Skin of body (tissue), 2 donors: ENCODE results near the gene LAMB4. TPM values are rescaled to one million over a fixed set of nuclear protein-coding genes. Genes with fewer than 3 reads are reported as not detected.

Experiments
- DNase-seq: peaks from one replicate; lab custom pipeline; 2025; lab: John Stamatoyannopoulos, UW
- total RNA-seq: library from RNA; depleted of rRNA; stranded (reverse); fragments of >200 nt; gene quantifications from one replicate; pipeline ENCODE4 v1.2.3, GENCODE V29; 2014

LAMB4 gene
- total RNA-seq, 1 donor from 2014 or later: 14.4 TPM

DNA sequence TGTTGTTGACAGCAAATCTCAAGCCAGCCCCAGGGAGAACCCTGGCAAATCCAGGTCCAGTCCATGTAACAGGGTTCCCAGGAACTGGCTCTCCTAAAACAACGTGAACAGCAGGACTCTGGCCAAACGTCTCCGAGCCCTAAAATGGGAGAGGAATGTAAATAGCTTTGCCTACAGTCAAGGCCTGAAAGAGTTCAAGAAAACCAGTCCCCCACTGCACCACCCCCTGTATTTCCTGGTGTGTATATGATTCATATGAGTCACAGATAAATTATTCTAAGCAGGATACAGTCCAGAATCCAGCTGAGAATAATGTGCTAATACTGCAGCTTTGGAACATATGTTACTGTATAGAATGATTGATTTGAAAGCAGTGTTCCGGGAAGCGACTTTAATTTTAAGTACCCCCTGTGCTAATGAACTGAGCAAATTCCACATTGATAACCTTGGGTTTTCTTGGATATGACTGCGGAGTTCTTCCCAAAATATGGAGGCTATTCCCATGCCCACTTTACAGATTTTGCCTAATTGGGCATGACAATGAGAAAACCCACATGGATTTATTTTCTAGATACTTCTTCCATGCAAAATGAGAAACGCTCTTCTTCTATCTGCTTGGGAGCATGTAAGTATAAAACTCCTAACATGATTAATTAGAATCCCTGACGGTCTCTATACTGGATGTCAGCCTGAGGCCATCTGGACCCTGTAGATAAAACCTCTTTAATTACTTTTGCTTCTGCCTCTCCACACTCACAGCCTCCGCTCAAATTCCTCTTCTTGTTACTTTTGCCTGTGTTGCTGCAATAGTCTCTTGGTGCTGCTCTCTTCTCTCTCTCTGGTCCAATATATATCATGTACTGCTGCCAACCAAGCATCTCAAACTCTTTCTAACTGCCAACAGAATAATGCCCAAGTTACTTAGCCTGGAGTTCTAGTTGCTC lies 50.2 kb downstream of the LAMB4 start:
- DNase-seq: peak; percentile 91

DNA sequence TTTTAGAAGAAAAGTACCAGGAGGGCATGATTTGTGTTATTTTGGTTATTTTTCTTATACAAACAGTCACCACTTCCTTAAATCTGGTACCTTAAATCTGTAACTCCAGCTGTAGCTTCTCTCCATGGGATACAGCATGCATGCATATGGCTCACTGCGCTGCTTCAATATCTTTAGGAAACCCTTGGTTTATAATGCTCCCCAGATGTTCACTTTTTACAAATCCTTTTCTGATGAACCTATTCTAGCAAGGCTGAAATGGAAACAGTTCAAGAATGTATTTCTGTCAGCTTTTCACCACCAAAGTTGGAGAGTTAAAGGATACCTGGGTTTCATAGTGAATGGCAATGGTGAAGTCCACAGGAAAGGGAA lies 50.9 kb downstream of the LAMB4 start:
- DNase-seq: peak; percentile 87

DNA sequence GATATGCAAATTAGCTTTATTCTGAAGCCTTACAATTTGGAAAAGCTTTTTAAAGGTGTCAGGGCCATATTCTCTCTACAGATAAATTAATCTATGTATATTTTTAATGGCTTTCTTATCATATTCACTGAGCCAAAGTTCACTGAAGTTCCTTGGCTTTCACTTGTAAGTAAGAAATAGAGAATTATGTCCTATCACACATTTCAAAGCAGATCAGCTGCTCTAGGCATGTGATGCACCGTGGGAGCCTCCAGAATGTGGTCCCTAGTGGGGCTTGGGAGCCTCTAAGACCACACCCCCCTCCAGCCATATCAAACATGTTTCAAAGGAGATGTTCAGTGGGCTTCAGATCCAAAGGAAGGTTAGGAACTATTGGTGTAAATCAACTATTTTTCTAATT lies 51.5 kb downstream of the LAMB4 start:
- DNase-seq: peak; percentile 24

DNA sequence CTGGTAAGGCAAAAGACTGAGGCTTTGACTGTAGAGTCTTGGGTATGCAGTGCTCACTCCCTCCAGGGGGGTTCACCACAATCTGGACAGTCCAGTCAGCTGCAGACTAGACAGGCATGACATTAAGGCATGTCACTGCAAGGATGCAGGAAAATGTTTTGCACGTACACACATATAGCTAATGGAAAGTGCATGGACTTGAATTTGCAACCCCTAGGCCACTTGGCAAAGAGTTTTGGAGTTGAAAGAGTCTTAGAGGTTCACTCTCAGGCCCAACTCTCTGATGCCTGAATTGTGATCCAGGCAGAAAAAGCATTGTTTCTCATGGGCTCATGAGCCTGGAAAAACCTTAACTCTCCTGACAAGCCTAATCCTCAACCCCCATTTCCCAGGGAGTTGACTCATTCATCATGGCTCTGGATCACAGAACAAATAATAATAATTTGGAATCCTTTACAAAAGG lies 51.9 kb downstream of the LAMB4 start:
- DNase-seq: peak; percentile 44

DNA sequence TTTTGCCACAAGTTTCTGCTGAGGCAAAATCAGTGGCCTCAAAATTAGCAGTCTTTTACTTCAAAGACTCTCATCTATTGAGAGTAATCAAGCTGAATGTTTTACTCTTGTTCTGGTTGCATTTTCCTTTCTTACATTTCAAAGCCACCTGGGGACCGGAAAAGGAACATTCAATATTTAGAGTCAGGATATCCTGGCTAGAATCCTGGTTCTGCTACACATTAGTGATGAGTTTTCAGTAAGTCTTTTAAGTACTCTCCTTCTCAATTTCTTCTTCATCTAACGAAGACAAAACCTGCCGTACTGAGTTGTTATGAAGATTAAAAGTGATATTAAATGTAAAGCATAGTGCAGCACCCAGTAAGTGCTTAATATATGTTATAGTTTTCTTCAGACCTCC lies 52.5 kb downstream of the LAMB4 start:
- DNase-seq: no peak

DNA sequence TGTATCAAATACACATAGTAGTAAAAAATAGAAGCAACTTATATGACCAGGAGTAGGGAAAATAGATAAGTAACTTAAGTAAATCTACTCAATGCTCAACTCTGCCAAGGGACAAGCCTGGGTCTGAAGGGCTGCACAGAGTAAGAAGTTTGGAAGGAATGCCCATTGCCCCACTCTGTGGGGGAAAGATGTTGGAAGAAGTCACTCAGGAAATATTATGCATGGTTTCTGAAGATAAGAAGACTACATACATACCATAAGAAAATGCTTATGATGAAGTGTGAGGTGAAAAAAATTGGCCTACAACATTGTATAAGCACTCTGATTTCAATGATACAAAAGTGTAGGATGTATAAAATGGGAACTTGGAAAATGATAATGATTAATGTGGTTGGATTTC lies 54.0 kb downstream of the LAMB4 start:
- no peak for DNase-seq

DNA sequence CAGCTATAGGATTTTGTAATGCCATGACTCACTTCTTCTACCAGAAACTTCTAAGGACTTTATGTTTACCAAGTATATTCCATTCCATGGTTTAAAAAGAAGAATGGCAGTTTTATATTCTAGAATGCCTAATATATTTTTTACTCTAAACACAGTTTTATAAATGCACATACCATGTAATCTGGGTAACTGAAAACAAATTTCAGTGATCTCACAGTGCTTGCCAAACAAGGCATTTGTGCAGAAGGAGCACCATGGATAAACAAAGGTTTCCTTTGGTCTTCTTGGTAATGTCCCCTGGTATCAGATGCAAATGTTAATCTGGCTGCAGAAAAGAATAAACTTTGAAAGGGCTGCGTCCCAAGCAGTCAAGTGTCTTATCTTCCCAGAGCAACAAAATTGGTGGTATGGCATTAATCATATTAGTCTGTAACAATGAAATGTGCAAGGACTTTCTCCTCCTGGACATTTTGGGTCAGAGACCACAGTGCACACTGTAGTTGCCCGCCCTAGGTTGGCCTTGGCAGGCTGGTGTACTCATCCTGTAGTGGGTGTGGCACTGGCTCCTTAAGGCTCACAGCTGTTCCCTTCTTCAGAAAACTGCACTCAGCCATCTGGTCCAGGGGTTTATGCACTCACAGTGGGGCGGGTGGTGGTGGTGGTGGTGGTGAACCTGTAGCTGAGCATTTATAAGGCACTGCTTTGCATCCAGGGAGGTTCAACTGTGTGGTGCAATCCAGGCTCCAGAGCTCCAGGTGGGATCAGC lies 56.7 kb downstream of the LAMB4 start:
- DNase-seq: no peak

DNA sequence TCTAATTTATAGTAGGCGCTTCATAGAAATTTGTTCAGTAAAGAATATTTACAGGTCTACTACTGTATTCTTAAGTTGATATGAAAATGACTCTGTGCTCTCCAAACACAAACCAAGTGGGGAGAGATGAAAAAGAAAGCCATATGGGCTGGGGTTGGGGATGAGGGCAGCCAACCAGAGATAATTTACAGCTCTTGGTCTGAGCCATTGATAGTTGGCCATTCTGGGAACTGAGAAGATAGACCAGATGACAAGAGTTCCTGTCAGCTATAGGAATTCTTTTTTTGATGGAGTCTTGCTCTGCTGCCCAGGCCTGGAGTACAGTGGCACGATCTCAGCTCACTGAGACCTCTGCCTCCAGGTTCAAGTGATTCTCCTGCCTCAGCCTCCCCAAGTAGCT lies 57.4 kb downstream of the LAMB4 start:
- no peak for DNase-seq

DNA sequence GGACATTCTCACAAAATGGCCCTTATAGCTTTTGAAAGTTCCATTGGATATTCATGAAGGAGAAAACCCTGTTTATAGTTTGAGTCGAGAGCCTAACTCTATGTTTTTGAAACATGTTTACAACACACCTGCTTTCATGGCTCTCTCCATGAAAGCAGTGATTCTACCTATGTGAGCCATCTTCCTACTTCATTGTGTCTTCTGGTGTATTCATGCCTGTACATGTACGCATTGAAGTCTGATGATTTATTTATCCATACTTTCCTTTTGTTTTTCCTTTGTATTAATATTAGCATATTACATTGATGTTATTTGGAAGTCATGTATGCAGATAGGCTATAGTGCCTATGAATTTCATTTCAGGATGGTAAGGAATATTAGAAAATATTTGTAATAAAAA lies 58.0 kb downstream of the LAMB4 start:
- DNase-seq: no peak

DNA sequence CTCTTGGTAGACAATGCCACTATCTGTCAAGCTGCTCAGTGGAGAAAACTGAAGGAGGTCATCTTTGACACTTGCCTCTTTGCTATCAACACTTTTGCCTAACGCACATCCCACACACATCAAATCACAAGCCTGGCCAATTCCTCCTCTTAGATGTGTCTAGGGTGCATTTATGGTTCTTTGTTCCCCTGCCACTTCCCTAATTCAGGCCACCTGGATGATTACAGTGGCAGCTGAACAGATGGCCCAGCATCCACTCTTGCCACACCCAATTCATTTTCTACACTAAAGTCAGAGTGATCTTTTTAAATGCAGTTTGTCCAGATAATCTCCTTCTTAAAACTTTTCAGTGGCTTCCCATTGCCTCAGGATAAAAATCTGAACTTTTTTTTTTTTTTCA lies 58.6 kb downstream of the LAMB4 start:
- DNase-seq: no peak

DNA sequence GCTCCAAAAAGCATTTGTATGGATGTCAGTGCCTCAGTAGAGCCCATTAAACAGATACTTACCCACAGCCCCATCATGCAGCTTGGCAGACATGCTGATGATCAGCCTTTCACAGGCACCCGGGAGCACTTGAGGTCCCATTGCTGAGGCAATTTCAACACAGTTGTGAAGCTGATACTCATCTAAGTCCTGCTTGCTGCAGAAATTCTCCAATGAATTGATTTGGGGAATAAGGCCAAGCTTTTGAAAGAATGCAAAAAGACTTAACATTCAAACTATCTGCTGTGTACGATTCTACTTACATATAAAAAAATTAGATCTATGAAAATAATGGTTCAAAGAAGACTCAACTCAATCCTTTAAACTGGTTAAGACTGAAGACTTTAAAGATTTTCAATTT lies 60.5 kb downstream of the LAMB4 start:
- DNase-seq: peak; percentile 7

DNA sequence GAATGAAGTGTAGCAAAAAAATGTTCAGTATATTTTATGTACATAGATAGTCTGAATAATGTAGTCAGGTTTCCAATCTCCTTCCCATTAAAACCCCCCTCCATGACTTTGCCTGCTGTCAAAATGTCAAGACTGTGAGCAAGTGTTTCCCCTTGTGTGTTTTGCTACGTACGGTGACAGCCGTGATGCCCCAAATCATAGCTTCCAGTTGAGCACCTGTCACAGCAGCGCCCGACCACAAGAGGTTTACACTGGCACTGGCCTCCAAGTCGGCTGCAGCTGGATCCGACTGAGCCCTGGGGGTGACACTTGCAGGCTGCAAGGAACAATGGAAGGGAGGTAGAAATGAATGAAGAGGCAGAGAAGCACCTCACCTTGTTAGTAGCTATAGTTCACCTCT lies 62.3 kb downstream of the LAMB4 start:
- no peak for DNase-seq

DNA sequence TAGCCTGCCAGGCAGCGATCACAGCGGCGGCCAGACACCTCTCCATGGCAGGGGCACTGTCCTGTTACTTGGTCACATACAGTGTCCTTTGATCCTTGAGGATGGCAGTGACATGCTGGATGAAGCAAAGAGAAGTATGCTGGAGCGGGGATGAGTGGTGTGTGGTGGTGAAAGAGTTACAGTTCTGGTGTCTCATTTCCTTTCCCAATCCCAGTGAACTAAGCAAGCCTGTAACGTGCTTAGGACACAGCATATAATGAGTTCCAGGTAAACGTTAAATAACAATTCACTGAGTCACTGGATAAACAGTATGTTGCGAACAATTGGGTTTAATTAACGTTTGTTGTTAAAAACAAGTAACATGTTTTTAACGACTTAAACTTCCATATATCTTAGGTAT lies 63.7 kb downstream of the LAMB4 start:
- DNase-seq: no peak

DNA sequence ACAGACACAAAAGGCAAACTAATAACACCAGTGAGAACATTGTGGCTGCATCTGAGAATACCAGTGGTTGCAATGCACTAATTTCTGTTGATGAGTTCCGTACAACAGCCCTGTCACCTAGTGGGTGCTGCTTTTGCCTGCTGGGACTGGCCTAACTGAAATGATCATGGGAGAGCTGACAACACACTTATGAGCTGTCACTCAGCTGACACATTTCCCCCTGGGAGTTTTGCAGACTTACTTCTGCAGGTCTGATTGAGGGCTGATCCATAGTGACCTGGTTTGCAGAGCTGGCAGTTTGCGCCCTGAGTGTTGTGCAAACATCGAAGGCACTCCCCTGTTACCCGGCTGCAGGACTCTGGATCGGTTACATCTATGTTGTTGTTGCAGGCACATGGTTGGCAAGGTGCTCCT lies 66.6 kb downstream of the LAMB4 start:
- DNase-seq: no peak

DNA sequence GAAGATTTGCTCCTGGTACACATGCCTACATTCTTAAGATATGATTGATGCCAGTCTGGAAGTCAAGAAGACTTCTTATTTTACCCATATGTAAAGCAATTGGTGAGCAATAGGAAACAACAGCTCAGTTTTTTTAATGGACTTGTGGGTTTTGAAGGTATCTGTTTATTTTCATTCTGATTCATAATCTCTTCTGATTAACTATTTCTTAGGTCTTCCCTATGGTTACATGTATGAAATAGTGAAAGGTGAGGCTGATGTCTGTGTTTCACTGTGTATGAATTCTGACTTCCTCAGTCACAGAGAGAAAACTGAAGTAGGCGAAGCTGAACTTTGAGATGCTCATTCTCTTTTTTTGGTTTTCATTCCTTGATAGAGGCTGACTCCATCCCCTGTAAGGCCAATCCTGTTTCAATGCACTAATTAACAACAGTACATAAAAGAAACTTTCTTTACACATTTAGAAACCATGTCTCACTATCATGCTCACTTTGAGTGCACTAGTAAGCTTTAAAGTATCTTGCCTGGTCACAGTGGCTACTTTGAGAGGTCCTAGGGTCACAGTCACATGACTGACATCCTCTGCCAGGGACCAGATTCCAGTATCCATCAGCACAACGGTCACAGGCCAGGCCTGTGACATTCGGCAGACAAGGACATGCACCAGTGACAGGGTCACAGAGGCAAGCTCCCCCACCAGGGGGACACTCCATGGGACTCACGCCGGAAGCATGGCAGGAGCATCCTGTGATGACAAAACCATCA lies 67.7 kb downstream of the LAMB4 start:
- DNase-seq: no peak

DNA sequence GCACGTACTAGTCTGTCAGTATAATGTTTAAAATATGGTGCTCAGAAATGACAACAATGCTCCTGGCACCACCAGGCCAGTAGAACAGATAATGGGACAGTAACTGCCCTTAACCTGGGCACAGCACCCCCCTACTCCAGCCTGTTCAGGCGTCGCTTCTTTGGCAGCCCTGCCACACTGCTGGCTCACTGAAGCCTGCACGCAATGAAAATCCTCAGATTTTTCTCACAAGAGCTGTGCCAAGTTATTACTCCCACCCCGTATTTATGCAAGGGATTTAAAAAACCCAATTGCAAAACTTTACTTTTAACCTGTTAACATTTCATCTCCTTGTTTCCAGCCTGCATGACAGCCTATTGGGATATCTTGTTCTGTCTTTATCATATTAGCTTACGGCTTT lies 70.6 kb downstream of the LAMB4 start:
- no peak for DNase-seq

DNA sequence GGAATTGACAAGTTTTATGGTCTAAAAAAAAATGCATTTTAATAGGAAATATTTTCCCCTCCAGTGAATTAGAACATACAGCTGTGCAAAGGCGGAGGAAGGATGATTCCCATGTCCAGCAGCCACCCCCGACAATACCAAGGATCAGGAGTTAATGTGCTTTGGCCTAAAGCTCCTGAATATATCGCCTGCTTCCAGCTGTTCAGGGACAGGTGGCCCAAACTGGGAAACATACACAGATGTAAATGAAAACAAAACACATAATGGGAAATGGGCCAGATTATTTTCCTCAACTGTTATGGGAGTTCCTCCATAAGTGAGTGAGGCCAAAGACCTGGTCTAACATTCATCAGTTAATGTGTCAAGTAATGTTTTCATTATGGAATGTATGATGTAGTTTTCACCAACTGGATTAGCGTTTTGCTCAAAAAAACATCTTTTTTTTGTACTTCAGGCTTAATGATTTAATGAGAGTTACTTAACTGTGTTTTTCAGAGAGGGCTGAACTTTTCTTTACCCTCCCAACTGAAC lies 72.1 kb downstream of the LAMB4 start:
- DNase-seq: peak; percentile 67

DNA sequence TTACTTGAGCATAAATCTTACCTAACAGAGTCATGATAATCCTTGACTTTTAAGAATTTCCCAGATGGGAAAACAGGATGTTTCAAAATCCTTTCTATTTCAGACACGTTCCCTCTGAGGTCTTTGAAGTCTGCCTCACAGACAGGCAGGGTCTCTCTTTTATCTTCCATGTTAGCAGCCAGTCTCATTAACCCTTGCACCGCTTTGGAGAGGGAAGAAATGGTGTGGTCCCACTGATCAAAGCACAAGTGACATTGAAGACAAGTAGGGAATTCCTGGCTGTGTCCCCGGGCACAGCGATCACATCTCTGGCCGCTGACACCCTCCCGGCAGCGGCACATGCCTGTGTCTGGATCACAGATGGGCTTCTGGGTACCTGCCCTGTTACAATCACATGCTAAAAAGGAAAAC lies 74.5 kb downstream of the LAMB4 start:
- no peak for DNase-seq

DNA sequence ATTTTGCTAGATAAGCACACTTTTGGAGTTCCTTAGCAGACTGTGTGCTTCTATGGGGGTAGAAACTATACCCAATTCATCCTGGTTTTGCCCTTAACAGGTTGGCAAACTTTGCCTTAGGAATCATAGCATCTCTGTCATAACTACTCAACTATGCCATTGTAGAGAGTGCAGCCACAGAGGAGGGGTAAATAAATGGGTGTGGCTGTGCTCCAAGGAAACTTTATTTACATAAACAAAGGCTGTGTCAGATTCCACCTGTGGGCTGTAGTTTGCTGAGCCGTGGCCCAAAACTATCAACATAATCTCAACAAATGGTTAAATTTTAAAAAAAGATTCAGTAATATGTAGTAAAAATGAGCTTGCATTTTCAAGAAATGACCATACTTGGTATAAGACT lies 75.6 kb downstream of the LAMB4 start:
- DNase-seq: no peak

DNA sequence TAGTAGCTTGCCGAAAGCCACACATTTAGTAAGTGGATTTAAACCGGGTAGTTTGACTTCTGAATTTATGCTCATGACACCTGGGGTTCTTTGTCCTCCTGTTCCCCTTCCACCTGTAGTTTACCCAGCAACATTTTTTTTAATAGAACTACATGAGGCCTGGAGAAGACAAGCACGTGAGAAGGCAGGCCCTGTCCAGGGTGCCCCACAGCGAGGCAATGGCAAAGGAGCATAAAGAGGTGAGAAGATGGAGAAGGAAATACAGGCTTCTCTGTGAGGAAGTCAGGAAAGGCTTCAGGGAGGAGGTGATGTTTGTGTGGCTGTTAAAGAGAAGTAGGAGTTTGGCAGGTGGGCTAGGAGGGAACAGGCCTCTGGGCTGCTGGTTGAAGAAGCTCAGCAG lies 76.9 kb downstream of the LAMB4 start:
- no peak for DNase-seq

DNA sequence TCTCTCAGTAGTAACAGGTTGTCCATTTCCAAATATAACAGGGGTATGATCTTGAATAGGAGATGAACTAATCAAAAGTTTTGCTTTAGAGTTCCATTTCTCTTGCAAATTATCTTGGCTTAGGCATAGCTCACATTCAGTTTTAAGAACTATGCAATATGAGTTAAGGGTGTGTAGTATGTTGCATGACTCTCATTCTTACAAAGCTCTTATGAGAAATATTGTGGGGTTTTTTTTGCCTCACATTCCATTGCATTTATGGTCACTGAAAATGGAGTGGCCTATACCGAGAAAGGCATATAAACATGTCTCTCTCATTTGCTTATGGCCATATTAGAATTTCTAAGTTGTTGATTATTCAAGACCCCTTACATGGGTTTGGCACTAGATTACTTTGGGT lies 78.7 kb downstream of the LAMB4 start:
- DNase-seq: no peak

DNA sequence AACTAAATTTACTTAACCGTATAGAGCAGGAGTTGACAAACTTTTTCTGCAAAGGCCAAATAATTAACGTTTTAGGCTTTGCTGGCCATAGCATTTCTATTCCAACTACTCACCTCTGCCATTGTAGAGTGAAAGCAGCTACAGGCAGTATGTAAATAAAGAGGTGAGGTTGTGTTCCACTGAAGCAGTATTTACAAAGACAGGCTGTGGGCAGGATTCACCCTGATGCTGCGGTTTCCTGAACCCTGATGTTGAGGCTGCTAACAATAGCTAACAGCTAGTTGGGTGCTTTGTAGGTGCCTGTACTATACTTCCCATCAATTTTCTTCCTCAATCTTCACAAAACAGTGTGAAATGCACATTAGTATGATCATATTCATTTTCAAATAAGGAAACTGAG lies 80.2 kb downstream of the LAMB4 start:
- DNase-seq: no peak
